ENCODE measurements around the gene DIPK1B.
"Not testable (repeated sequence)": the region's sequence is repeated elsewhere in the genome, so short reads cannot be mapped to it uniquely, and the experiment has no call there.

DIPK1B gene

GRCh38 chr9:136755302-136756133, 43.1 kb downstream of the DIPK1B start:
- DNase-seq, result not testable (repeated sequence)

GRCh38 chr9:136756134-136756438, 43.7 kb downstream of the DIPK1B start:
- DNase-seq, result no peak

- no peak for DNase-seq
These were observed 44.5 kb downstream of the DIPK1B start for GRCh38 chr9:136756836-136757235.

GRCh38 chr9:136757328-136757727, 45.0 kb downstream of the DIPK1B start:
- no peak for DNase-seq

GRCh38 chr9:136757751-136758140, 45.4 kb downstream of the DIPK1B start:
- DNase-seq, result no peak

- no peak for DNase-seq
These were observed 46.6 kb downstream of the DIPK1B start for GRCh38 chr9:136759001-136759400.

- DNase-seq, result no peak
These were observed 47.3 kb downstream of the DIPK1B start for GRCh38 chr9:136759436-136760325.

- DNase-seq, result no peak
These were observed 48.1 kb downstream of the DIPK1B start for GRCh38 chr9:136760424-136760823.

- peak; percentile 38 for DNase-seq
These were observed 48.6 kb downstream of the DIPK1B start for GRCh38 chr9:136760834-136761544.

GRCh38 chr9:136761545-136761981, 49.2 kb downstream of the DIPK1B start:
- DNase-seq, result no peak

GRCh38 chr9:136762221-136762691, 49.9 kb downstream of the DIPK1B start:
- no peak for DNase-seq

GRCh38 chr9:136762915-136763648, 50.7 kb downstream of the DIPK1B start:
- no peak for DNase-seq

GRCh38 chr9:136763649-136764035, 51.3 kb downstream of the DIPK1B start:
- DNase-seq, result no peak

GRCh38 chr9:136764301-136764891, 52.0 kb downstream of the DIPK1B start, which contains the start of gene LCN15:
LCN15 (minus strand) TSS chr9:136764518; CDS start chr9:136764488, 30 bp downstream.
- DNase-seq, result no peak

GRCh38 chr9:136765041-136765440, 52.7 kb downstream of the DIPK1B start:
- no peak for DNase-seq

GRCh38 chr9:136765745-136766409, 53.5 kb downstream of the DIPK1B start:
- not testable (repeated sequence) for DNase-seq

GRCh38 chr9:136766410-136767120, 54.2 kb downstream of the DIPK1B start:
- DNase-seq, result peak; percentile 94

- peak; percentile 63 for DNase-seq
These were observed 57.4 kb downstream of the DIPK1B start for GRCh38 chr9:136769710-136770191.

GRCh38 chr9:136771907-136772415, 59.6 kb downstream of the DIPK1B start:
- DNase-seq, result no peak

GRCh38 chr9:136773386-136774044, 61.1 kb downstream of the DIPK1B start:
- DNase-seq, result peak; percentile 31
